Peyer's patch (tissue), 4 donors: ENCODE results near the gene ANTKMT. TPM values are rescaled to one million over a fixed set of nuclear protein-coding genes. Genes with fewer than 3 reads are reported as not detected.
"Not testable (repeated sequence)": the region's sequence is repeated elsewhere in the genome, so short reads cannot be mapped to it uniquely, and the experiment has no call there.

ENCODE experiments used
- DNase-seq, 3 donors: peaks; one replicate each; pipeline ENCODE4 v3.0.0-alpha.2; 2017 to 2019
- H3K27ac ChIP-seq, 4 donors: fragments of 200-600 bp; sonication (generic); one replicate each; pipeline ENCODE4 v1.5.1; 2016 to 2019
- H3K27me3 ChIP-seq, 2 donors: fragments of 200-600 bp; sonication (generic); one replicate each; pipeline ENCODE4 v1.5.1; 2019
- H3K36me3 ChIP-seq, 3 donors: fragments of 200-600 bp; sonication (generic); one replicate each; pipeline ENCODE4 v1.5.1; 2016 to 2019
- H3K4me1 ChIP-seq, 4 donors: fragments of 200-600 bp; sonication (generic); one replicate each; pipeline ENCODE4 v1.5.1; 2016 to 2019
- H3K4me3 ChIP-seq, 4 donors: fragments of 200-600 bp; sonication (generic); 1 replicate in 3 of 4; 2 replicates in 1 of 4; pipeline ENCODE4 v1.5.1; 2016 to 2019; ENCODE audit warnings: mild to moderate bottlenecking in 1 of 4
- H3K9me3 ChIP-seq, 4 donors: fragments of 200-600 bp; sonication (generic); one replicate each; pipeline ENCODE4 v1.5.1; 2016 to 2019; ENCODE audit warnings: mild to moderate bottlenecking in 1 of 4
- POLR2A ChIP-seq, 2 donors: fragments of 450-650 bp; IDR thresholded peaks; one replicate each; pipeline ENCODE4 v1.5.1; 2017; ENCODE audit warnings: antibody characterized with exemption in 2 of 2, mild to moderate bottlenecking in 2 of 2, moderate library complexity in 2 of 2
- total RNA-seq, 4 donors: library from RNA; depleted of rRNA; stranded (reverse); fragments of >200 nt; gene quantifications; one replicate each; pipeline ENCODE4 v1.1.0, GENCODE V29; 2016
- TF ChIP-seq, protein P1 (sequence below), 6 experiments: fragments of 450-650 bp in 4 of 6; fragments of 200-600 bp in 2 of 6; sonication (generic) in 1 of 6; IDR thresholded peaks; one replicate each; pipeline ENCODE4 v1.5.1; 2017 to 2019; ENCODE audit warnings: antibody characterized with exemption in 6 of 6, mild to moderate bottlenecking in 3 of 6, moderate library complexity in 1 of 6

ANTKMT gene
- total RNA-seq, 4 donors from 2014 or later: 52.8 to 93.9 (median 72.0) TPM

DNA sequence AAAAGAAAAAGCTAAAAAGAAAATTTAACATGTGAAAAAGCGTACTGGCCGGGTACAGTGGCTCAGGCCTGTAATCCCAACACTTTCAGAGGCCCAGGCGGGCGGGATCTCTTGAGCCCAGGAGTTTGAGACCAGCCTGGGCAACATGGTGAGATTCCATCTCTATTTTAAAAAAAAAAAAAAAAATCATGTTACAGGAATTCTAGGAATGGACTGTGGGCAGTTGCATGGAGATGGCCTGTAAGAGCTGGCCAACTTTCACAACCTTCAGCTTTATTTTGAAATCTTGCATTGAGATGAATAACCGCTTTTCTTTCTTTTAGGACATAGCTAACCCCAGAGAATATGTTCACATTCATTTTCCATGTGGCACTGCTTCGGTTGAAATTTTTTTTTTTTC is 28.1 kb downstream of the ANTKMT start:
- TF ChIP-seq POLR2A (IDR thresholded peaks at IDR 0.05): no peak
- TF ChIP-seq, protein P1, sequence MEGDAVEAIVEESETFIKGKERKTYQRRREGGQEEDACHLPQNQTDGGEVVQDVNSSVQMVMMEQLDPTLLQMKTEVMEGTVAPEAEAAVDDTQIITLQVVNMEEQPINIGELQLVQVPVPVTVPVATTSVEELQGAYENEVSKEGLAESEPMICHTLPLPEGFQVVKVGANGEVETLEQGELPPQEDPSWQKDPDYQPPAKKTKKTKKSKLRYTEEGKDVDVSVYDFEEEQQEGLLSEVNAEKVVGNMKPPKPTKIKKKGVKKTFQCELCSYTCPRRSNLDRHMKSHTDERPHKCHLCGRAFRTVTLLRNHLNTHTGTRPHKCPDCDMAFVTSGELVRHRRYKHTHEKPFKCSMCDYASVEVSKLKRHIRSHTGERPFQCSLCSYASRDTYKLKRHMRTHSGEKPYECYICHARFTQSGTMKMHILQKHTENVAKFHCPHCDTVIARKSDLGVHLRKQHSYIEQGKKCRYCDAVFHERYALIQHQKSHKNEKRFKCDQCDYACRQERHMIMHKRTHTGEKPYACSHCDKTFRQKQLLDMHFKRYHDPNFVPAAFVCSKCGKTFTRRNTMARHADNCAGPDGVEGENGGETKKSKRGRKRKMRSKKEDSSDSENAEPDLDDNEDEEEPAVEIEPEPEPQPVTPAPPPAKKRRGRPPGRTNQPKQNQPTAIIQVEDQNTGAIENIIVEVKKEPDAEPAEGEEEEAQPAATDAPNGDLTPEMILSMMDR (IDR thresholded peaks at IDR 0.05): no peak
- no peaks in the 10 kb centered on the region for H3K9me3 ChIP-seq
- no peaks in the 10 kb centered on the region for H3K36me3 ChIP-seq
- no peak overlapping the region for H3K4me3 ChIP-seq
- H3K27ac ChIP-seq: no peak overlapping the region
- H3K27me3 ChIP-seq: no peaks in the 10 kb centered on the region
- DNase-seq: no peak
- no peaks in the 10 kb centered on the region for H3K4me1 ChIP-seq

DNA sequence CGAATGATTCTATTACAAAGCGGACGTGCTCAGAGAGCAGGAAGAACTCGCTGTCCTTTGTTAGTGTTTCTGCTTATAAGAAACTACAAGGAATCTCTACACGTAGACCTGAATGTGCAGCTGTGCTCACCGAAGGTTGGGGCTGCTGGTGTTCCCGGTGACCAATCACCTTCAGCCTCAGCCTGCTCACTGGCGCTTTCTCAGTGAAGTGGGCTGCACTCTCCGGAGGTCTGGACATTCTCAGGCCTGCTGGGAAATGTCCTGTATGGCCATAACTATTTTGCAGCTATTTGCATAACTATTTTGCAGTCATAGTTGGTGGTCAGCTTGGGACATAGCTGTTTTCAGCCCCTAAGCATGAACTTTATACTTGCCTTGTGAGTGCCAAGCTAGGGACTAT is 29.5 kb downstream of the ANTKMT start:
- no peaks in the 10 kb centered on the region for H3K36me3 ChIP-seq
- H3K4me1 ChIP-seq: no peaks in the 10 kb centered on the region
- no peaks in the 10 kb centered on the region for H3K27me3 ChIP-seq
- no peak for TF ChIP-seq POLR2A (IDR thresholded peaks at IDR 0.05)
- TF ChIP-seq, protein P1 (IDR thresholded peaks at IDR 0.05): no peak
- no peak for DNase-seq
- H3K9me3 ChIP-seq: no peaks in the 10 kb centered on the region
- H3K4me3 ChIP-seq: no peak overlapping the region
- H3K27ac ChIP-seq: no peak overlapping the region

DNA sequence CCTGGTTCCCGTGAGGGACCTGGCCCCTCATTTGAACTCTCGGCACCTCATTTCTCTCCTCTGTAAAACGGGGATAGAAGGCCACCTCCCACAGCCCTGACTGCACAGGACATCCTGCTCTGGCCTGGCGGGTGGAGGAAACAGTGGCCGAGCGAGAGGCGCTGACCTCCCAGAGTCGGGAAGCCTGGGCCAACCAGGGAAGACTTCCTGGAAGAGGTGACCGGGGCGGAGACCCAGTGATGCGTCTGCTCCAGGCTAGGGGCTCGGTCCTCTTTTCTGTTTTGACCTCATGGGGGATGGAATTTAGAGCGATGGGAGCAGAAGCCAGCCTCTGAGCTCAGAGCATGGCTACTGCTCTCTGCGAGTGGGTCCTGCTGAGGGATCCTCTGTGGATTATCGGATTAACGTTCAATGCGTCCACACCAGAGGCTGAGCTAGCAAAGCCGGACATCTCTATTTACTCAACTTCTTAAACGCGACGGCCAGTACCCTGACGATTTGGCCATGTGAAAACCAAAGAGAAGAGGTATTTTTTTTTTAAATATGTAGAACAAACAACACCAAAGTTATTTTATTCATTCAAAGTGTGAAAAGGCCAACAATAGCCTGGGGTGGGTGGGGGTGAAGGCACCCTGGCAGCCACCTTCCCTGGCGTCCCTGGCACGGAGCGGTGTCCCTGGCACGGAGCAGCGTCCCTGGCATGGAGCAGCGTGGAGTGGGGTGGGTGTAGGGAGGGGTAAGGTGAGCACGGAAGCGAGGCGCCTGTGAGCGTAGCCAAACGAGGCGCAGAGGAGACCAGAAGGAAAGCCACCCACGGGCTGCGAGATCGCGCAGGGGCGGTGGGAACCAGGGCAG is 30.4 kb downstream of the ANTKMT start:
- DNase-seq: no peak
- H3K4me3 ChIP-seq: no peak overlapping the region
- no peaks in the 10 kb centered on the region for H3K36me3 ChIP-seq
- H3K9me3 ChIP-seq: no peaks in the 10 kb centered on the region
- no peaks in the 10 kb centered on the region for H3K27me3 ChIP-seq
- no peak overlapping the region for H3K27ac ChIP-seq
- TF ChIP-seq, protein P1 (IDR thresholded peaks at IDR 0.05): no peak
- no peak for TF ChIP-seq POLR2A (IDR thresholded peaks at IDR 0.05)
- H3K4me1 ChIP-seq: no peaks in the 10 kb centered on the region

DNA sequence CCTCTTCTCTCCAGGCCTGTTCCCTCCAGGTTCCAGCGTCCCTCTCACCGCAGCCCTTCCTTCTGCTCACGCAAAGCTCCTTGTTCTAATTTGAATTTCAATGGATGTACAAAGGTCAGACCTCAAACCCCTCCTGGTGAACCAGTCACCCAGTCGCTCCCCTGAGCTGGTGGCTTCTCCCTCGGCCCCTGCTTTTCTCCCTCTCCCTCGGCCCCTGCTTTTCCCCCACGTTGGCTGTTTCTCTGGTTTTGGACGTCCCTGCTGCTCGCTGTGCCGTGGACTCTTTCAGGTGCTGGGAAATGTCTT is 31.0 kb downstream of the ANTKMT start:
- DNase-seq: no peak
- no peaks in the 10 kb centered on the region for H3K4me1 ChIP-seq
- TF ChIP-seq, protein P1 (IDR thresholded peaks at IDR 0.05): no peak
- TF ChIP-seq POLR2A (IDR thresholded peaks at IDR 0.05): no peak
- H3K27me3 ChIP-seq: no peaks in the 10 kb centered on the region
- H3K27ac ChIP-seq: no peak overlapping the region
- H3K9me3 ChIP-seq: no peaks in the 10 kb centered on the region
- H3K36me3 ChIP-seq: no peaks in the 10 kb centered on the region
- H3K4me3 ChIP-seq: no peak overlapping the region

DNA sequence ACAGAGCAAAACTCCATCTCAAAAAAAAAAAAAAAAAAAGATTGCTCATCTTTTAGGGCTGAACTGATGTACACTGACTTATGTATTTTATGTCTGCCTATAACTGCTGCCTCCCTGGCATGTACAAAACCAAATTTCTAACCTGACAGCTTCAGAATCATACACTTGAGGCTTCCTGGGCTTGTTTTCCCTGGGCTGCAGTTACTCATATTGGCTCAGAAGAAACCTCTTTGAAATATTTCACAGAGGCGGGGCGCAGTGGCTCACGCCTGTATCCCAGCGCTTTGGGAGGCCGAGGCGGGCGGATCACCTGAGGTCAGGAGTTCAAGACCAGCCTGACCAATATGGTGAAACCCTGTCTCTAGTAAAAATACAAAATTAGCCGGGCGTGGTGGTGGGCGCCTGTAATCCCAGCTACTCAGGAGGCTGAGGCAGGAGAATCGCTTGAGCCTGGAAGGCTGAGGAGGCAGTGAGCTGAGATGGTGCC is 33.2 kb downstream of the ANTKMT start:
- DNase-seq, H3K36me3 ChIP-seq, H3K4me1 ChIP-seq, H3K27me3 ChIP-seq, H3K4me3 ChIP-seq, H3K9me3 ChIP-seq, H3K27ac ChIP-seq: not testable (repeated sequence)

DNA sequence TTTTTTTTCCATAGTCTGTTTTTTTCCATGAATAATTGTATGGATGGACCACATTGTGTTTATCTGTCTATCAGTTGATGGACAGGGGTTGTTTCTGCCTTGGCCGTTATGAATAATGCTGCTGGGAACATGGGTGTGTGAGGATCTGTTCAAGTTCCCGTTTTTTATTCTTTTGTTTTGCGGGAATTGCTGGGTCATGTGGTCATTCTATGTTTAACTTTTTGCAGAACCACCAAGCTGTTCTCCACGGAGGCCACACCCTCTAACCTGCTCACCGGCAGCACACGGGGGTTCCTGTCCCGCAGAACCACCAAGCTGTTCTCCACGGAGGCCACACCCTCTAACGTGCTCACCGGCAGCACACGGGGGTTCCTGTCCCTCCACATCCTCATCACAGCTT is 33.7 kb downstream of the ANTKMT start:
- Histone ChIP-seq H3K36me3 (no peaks in the 10 kb centered on the region), H3K27me3 (no peaks in the 10 kb centered on the region), H3K4me3 (no peak overlapping the region), H3K9me3 (no peaks in the 10 kb centered on the region), H3K27ac (no peak overlapping the region), H3K4me1 (no peaks in the 10 kb centered on the region)
- no peak for DNase-seq
- no peak for TF ChIP-seq POLR2A (IDR thresholded peaks at IDR 0.05)
- TF ChIP-seq, protein P1 (IDR thresholded peaks at IDR 0.05): no peak
